ENCODE measurements around the gene ISG20.
"Not testable (repeated sequence)": the region's sequence is repeated elsewhere in the genome, so short reads cannot be mapped to it uniquely, and the experiment has no call there.

ISG20 gene

GRCh38 chr15:88618686-88619085, 20.1 kb upstream of the ISG20 start:
- no peak for DNase-seq (ENCODE audit: low read depth)

- no peak for DNase-seq (ENCODE audit: low read depth)
These were observed 19.0 kb upstream of the ISG20 start for GRCh38 chr15:88619796-88620195.

- peak; percentile 92 for DNase-seq (ENCODE audit: low read depth)
These were observed 17.6 kb upstream of the ISG20 start, which contains the start of gene AEN for GRCh38 chr15:88620995-88621772. AEN (plus strand) TSS chr15:88621340; CDS start chr15:88626210, 4,870 bp downstream.

- DNase-seq (ENCODE audit: low read depth): peak; percentile 35
These were observed 16.8 kb upstream of the ISG20 start for GRCh38 chr15:88621789-88622604.

- no peak for DNase-seq (ENCODE audit: low read depth)
These were observed 16.2 kb upstream of the ISG20 start for GRCh38 chr15:88622605-88622975.

GRCh38 chr15:88623061-88623460, 15.8 kb upstream of the ISG20 start:
- peak; percentile 35 for DNase-seq (ENCODE audit: low read depth)

GRCh38 chr15:88623632-88624031, 15.2 kb upstream of the ISG20 start:
- no peak for DNase-seq (ENCODE audit: low read depth)

- no peak for DNase-seq (ENCODE audit: low read depth)
These were observed 14.5 kb upstream of the ISG20 start for GRCh38 chr15:88624156-88624970.

- DNase-seq (ENCODE audit: low read depth): no peak
These were observed 13.8 kb upstream of the ISG20 start for GRCh38 chr15:88624971-88625490.

- DNase-seq (ENCODE audit: low read depth): no peak
These were observed 12.7 kb upstream of the ISG20 start for GRCh38 chr15:88625943-88626741.

GRCh38 chr15:88627463-88627862, 11.4 kb upstream of the ISG20 start:
- DNase-seq (ENCODE audit: low read depth): peak; percentile 63

GRCh38 chr15:88628018-88628654, 10.7 kb upstream of the ISG20 start:
- no peak for DNase-seq (ENCODE audit: low read depth)

- no peak for DNase-seq (ENCODE audit: low read depth)
These were observed 9.7 kb upstream of the ISG20 start for GRCh38 chr15:88629071-88629470.

GRCh38 chr15:88630141-88630721, 8.6 kb upstream of the ISG20 start:
- no peak for DNase-seq (ENCODE audit: low read depth)

- no peak for DNase-seq (ENCODE audit: low read depth)
These were observed 7.9 kb upstream of the ISG20 start for GRCh38 chr15:88630798-88631463.

GRCh38 chr15:88631464-88632028, 7.3 kb upstream of the ISG20 start:
- no peak for DNase-seq (ENCODE audit: low read depth)

- not testable (repeated sequence) for DNase-seq (ENCODE audit: low read depth)
These were observed 6.0 kb upstream of the ISG20 start for GRCh38 chr15:88632797-88633196.

GRCh38 chr15:88634449-88634848, 4.4 kb upstream of the ISG20 start:
- no peak for DNase-seq (ENCODE audit: low read depth)

- DNase-seq (ENCODE audit: low read depth): no peak
These were observed 3.5 kb upstream of the ISG20 start for GRCh38 chr15:88635318-88635717.
